HCT116 (cell line): ENCODE measurements around the gene ARHGEF10L. TPM values are rescaled to one million over a fixed set of nuclear protein-coding genes. Genes with fewer than 3 reads are reported as not detected.

ENCODE experiments used
- ATAC-seq: fragments of 200-7000 bp; cut with Tn5 transposase; 2 replicates; pipeline ENCODE4 v1.9.1; 2020; ENCODE audit warnings: mild to moderate bottlenecking, moderate library complexity
- BruUV-seq: library from RNA; stranded (reverse); fragments of 400-500 nt; replicated peaks from 2 replicates; lab custom pipeline; 2021; lab: Mats Ljungman, UMichigan
- CTCF ChIA-PET: fragments of 300-600 bp; sonication (Branson Sonifier 250); formaldehyde crosslinking; loops from one replicate; lab custom pipeline; 2021; ENCODE audit warnings: antibody characterized with exemption; lab: Charles Lee
- POLR2A ChIA-PET: fragments of 300-600, 350-600 bp; sonication (Branson Sonifier 250); formaldehyde crosslinking; loops from one replicate; lab custom pipeline; 2021; ENCODE audit warnings: antibody characterized with exemption; lab: Charles Lee
- RAD21 ChIA-PET, 2 experiments: fragments of 300-600 bp; sonication (Branson Sonifier 250); formaldehyde crosslinking; loops; one replicate each; lab custom pipeline; 2023; ENCODE audit warnings: low total read pairs in 2 of 2; ENCODE audit not compliant: uncharacterized antibody in 2 of 2, unreplicated experiment in 2 of 2, low non-redundant PET in 1 of 2; lab: Charles Lee
- DNase-seq: peaks from one replicate; pipeline ENCODE4 v3.0.0-alpha.2; 2010; ENCODE audit warnings: low read depth, low spot score
- H2AFZ ChIP-seq: fragments of 200-600 bp; shearing (Covaris generic), sonication (generic); 2 replicates; pipeline ENCODE4 v1.6.1; 2017; ENCODE audit warnings: low read depth, mixed run types, mixed read lengths, antibody characterized with exemption, low read length; ENCODE audit not compliant: poor library complexity, severe bottlenecking
- H3K27ac ChIP-seq: 2 replicates; pipeline ENCODE4 v1.5.1; 2012; ENCODE audit warnings: low read depth, low read length
- H3K27me3 ChIP-seq: fragments of 200-600 bp; sonication (generic); 2 replicates; pipeline ENCODE4 v1.6.1; 2016; ENCODE audit warnings: mixed run types, low read length, mixed read lengths; ENCODE audit not compliant: insufficient read depth
- H3K36me3 ChIP-seq, 2 experiments: fragments of 200-500 bp in 1 of 2; fragments of 200-600 bp in 1 of 2; sonication (Bioruptor generic) in 1 of 2; sonication (generic) in 1 of 2; 2 replicates each; pipeline versions ENCODE4 v1.5.1 to v1.6.1; 2014 to 2016; ENCODE audit warnings: low read length in 2 of 2, inconsistent platforms in 1 of 2, mixed read lengths in 1 of 2, mixed run types in 1 of 2; ENCODE audit not compliant: insufficient read depth in 2 of 2, control insufficient read depth in 1 of 2
- H3K4me1 ChIP-seq, 2 experiments: fragments of 200-600 bp in 1 of 2; sonication (generic) in 1 of 2; 2 replicates each; pipeline versions ENCODE4 v1.5.1 to v1.6.1; 2012 to 2017; ENCODE audit warnings: low read length in 2 of 2, inconsistent platforms in 1 of 2, mild to moderate bottlenecking in 1 of 2, mixed read lengths in 1 of 2, mixed run types in 1 of 2, moderate library complexity in 1 of 2; ENCODE audit not compliant: insufficient read depth in 2 of 2, control insufficient read depth in 1 of 2
- H3K4me2 ChIP-seq: fragments of 200-600 bp; sonication (generic); 2 replicates; pipeline ENCODE4 v1.6.1; 2017; ENCODE audit warnings: mixed run types, low read length, mixed read lengths
- H3K4me3 ChIP-seq, 2 experiments: fragments of 200-600 bp in 1 of 2; sonication (generic) in 1 of 2; replicated peaks in 1 of 2; 2 replicates each; pipeline ENCODE4 v1.5.1; 2011 to 2016; ENCODE audit warnings: low read length in 2 of 2, control low read depth in 1 of 2, low read depth in 1 of 2, mild to moderate bottlenecking in 1 of 2, mixed read lengths in 1 of 2, mixed run types in 1 of 2
- H3K79me2 ChIP-seq: fragments of 200-600 bp; sonication (generic); 2 replicates; pipeline ENCODE4 v1.6.1; 2017; ENCODE audit warnings: mild to moderate bottlenecking, mixed run types, low read length, moderate library complexity, mixed read lengths; ENCODE audit not compliant: insufficient read depth
- H3K9ac ChIP-seq: fragments of 200-600 bp; sonication (generic); 2 replicates; pipeline ENCODE4 v1.6.1; 2016; ENCODE audit warnings: low read length, mixed read lengths
- H3K9me2 ChIP-seq: fragments of 200-600 bp; sonication (generic), shearing (Covaris generic); 2 replicates; pipeline ENCODE4 v1.6.1; 2017; ENCODE audit warnings: mixed run types, mild to moderate bottlenecking, moderate library complexity; ENCODE audit not compliant: insufficient read depth
- H3K9me3 ChIP-seq, 2 experiments: fragments of 200-500 bp in 1 of 2; fragments of 200-600 bp in 1 of 2; sonication (Bioruptor generic) in 1 of 2; sonication (generic) in 1 of 2; 2 replicates each; pipeline ENCODE4 v1.6.1; 2014 to 2017; ENCODE audit warnings: low read length in 2 of 2, mixed read lengths in 2 of 2, inconsistent platforms in 1 of 2, low read depth in 1 of 2, mild to moderate bottlenecking in 1 of 2, mixed run types in 1 of 2, moderate library complexity in 1 of 2; ENCODE audit not compliant: control insufficient read depth in 1 of 2, insufficient read depth in 1 of 2
- H4K20me1 ChIP-seq: fragments of 200-600 bp; sonication (generic), shearing (Covaris generic); 2 replicates; pipeline ENCODE4 v1.6.1; 2017; ENCODE audit warnings: mixed run types, mild to moderate bottlenecking, moderate library complexity; ENCODE audit not compliant: insufficient read depth
- CBX3 ChIP-seq: IDR thresholded peaks from 2 replicates; pipeline ENCODE4 v1.6.1; 2012; ENCODE audit warnings: low read depth
- POLR2A ChIP-seq: IDR thresholded peaks from 2 replicates; pipeline ENCODE4 v1.7.0; 2011; ENCODE audit warnings: borderline replicate concordance; ENCODE audit not compliant: insufficient read depth, insufficient read length; ENCODE audit errors: extremely low read depth
- RAD21 ChIP-seq: IDR thresholded peaks from 2 replicates; pipeline ENCODE4 v1.6.1; 2012; ENCODE audit warnings: low read depth, mild to moderate bottlenecking
- SRF ChIP-seq: IDR thresholded peaks from 2 replicates; pipeline ENCODE4 v1.6.1; 2012; ENCODE audit warnings: low read depth
- TCF7L2 ChIP-seq: IDR thresholded peaks from 2 replicates; pipeline ENCODE4 v1.7.0; 2011; ENCODE audit warnings: borderline replicate concordance, inconsistent platforms; ENCODE audit not compliant: insufficient read depth, insufficient read length; ENCODE audit errors: extremely low read depth
- YY1 ChIP-seq: IDR thresholded peaks from 2 replicates; pipeline ENCODE4 v1.6.1; 2011; ENCODE audit warnings: low read length, low read depth, moderate library complexity, mild to moderate bottlenecking; ENCODE audit not compliant: insufficient replicate concordance; ENCODE audit errors: extremely low read depth
- ZFX ChIP-seq: fragments of 450-650 bp; IDR thresholded peaks from 2 replicates; pipeline ENCODE4 v1.6.1; 2017
- intact Hi-C: fragments of 100-400 bp; cut with micrococcal nuclease; formaldehyde crosslinking; loops from 2 replicates; pipeline ENCODE4 v1.10.0; 2022
- total RNA-seq: library from RNA; stranded (reverse); gene quantifications from one replicate; pipeline ENCODE4 v1.2.1, GENCODE V29; 2021; ENCODE audit not compliant: unreplicated experiment
- TF ChIP-seq, protein P1 (sequence below): IDR thresholded peaks from 2 replicates; pipeline ENCODE4 v1.6.1; 2012; ENCODE audit warnings: low read depth
- TF ChIP-seq, protein P2 (sequence below), 3 experiments: fragments of 200-600 bp in 1 of 3; sonication (generic) in 1 of 3; IDR thresholded peaks in 2 of 3; conservative IDR thresholded peaks in 1 of 3; 2 replicates each; pipeline ENCODE4 v1.5.1; 2012 to 2017; ENCODE audit warnings: low read depth in 2 of 3, low read length in 2 of 3, antibody characterized with exemption in 1 of 3, borderline replicate concordance in 1 of 3, control low read depth in 1 of 3, mild to moderate bottlenecking in 1 of 3, mixed read lengths in 1 of 3, mixed run types in 1 of 3, moderate library complexity in 1 of 3; ENCODE audit not compliant: insufficient read depth in 1 of 3
- TF ChIP-seq, protein P3 (sequence below): IDR thresholded peaks from 2 replicates; pipeline ENCODE4 v1.6.1; 2011; ENCODE audit warnings: mild to moderate bottlenecking, low read length, moderate library complexity; ENCODE audit not compliant: insufficient replicate concordance; ENCODE audit errors: extremely low read depth

Gene ARHGEF10L
- total RNA-seq, 1 experiment from 2014 or later = 14.7 TPM

GRCh38 chr1:17620448-17620847 lies 81.0 kb downstream of the ARHGEF10L start:
- H3K79me2 ChIP-seq = no peaks in the 10 kb centered on the region
- H3K9me2 ChIP-seq = no peaks in the 10 kb centered on the region
- no peak overlapping the region for H3K4me2 ChIP-seq
- H3K4me1 ChIP-seq = peaks cover 22 to 43% of the 10 kb centered on the region in 2 experiments
- no peak overlapping the region for H2AFZ ChIP-seq
- intact Hi-C loops = no loop called here
- H4K20me1 ChIP-seq = no peaks in the 10 kb centered on the region
- no TSS peak for BruUV-seq
- no peak overlapping the region for H3K4me3 ChIP-seq
- H3K9ac ChIP-seq = no peak overlapping the region
- DNase-seq = no peak
- no peaks in the 10 kb centered on the region for H3K9me3 ChIP-seq
- ChIA-PET POLR2A (no interaction called here), CTCF (no interaction called here), RAD21 (no interaction called here)
- TF ChIP-seq SRF (no peak), CBX3 (no peak), ZFX (no peak), RAD21 (no peak), YY1 (no peak), POLR2A (no peak), TCF7L2 (no peak)
- TF ChIP-seq, protein P1, sequence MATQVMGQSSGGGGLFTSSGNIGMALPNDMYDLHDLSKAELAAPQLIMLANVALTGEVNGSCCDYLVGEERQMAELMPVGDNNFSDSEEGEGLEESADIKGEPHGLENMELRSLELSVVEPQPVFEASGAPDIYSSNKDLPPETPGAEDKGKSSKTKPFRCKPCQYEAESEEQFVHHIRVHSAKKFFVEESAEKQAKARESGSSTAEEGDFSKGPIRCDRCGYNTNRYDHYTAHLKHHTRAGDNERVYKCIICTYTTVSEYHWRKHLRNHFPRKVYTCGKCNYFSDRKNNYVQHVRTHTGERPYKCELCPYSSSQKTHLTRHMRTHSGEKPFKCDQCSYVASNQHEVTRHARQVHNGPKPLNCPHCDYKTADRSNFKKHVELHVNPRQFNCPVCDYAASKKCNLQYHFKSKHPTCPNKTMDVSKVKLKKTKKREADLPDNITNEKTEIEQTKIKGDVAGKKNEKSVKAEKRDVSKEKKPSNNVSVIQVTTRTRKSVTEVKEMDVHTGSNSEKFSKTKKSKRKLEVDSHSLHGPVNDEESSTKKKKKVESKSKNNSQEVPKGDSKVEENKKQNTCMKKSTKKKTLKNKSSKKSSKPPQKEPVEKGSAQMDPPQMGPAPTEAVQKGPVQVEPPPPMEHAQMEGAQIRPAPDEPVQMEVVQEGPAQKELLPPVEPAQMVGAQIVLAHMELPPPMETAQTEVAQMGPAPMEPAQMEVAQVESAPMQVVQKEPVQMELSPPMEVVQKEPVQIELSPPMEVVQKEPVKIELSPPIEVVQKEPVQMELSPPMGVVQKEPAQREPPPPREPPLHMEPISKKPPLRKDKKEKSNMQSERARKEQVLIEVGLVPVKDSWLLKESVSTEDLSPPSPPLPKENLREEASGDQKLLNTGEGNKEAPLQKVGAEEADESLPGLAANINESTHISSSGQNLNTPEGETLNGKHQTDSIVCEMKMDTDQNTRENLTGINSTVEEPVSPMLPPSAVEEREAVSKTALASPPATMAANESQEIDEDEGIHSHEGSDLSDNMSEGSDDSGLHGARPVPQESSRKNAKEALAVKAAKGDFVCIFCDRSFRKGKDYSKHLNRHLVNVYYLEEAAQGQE = no peak
- TF ChIP-seq, protein P2, sequence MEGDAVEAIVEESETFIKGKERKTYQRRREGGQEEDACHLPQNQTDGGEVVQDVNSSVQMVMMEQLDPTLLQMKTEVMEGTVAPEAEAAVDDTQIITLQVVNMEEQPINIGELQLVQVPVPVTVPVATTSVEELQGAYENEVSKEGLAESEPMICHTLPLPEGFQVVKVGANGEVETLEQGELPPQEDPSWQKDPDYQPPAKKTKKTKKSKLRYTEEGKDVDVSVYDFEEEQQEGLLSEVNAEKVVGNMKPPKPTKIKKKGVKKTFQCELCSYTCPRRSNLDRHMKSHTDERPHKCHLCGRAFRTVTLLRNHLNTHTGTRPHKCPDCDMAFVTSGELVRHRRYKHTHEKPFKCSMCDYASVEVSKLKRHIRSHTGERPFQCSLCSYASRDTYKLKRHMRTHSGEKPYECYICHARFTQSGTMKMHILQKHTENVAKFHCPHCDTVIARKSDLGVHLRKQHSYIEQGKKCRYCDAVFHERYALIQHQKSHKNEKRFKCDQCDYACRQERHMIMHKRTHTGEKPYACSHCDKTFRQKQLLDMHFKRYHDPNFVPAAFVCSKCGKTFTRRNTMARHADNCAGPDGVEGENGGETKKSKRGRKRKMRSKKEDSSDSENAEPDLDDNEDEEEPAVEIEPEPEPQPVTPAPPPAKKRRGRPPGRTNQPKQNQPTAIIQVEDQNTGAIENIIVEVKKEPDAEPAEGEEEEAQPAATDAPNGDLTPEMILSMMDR (IDR thresholded peaks at IDR 0.05 in 2 of 3, conservative IDR thresholded peaks at IDR 0.05 in 1 of 3; ENCODE audit: borderline replicate concordance in 1 of 3, insufficient read depth in 1 of 3, low read depth in 2 of 3, low read length in 2 of 3) = no peak
- TF ChIP-seq, protein P3, sequence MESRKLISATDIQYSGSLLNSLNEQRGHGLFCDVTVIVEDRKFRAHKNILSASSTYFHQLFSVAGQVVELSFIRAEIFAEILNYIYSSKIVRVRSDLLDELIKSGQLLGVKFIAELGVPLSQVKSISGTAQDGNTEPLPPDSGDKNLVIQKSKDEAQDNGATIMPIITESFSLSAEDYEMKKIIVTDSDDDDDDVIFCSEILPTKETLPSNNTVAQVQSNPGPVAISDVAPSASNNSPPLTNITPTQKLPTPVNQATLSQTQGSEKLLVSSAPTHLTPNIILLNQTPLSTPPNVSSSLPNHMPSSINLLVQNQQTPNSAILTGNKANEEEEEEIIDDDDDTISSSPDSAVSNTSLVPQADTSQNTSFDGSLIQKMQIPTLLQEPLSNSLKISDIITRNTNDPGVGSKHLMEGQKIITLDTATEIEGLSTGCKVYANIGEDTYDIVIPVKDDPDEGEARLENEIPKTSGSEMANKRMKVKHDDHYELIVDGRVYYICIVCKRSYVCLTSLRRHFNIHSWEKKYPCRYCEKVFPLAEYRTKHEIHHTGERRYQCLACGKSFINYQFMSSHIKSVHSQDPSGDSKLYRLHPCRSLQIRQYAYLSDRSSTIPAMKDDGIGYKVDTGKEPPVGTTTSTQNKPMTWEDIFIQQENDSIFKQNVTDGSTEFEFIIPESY = no peak
- no peaks in the 10 kb centered on the region for H3K27me3 ChIP-seq
- ATAC-seq = no peak
- no peaks in the 10 kb centered on the region; a peak in 1 of 4 replicates for H3K36me3 ChIP-seq
- no peak overlapping the region for H3K27ac ChIP-seq
